ENCODE measurements around the gene WIPF3.

Gene WIPF3, protein sequence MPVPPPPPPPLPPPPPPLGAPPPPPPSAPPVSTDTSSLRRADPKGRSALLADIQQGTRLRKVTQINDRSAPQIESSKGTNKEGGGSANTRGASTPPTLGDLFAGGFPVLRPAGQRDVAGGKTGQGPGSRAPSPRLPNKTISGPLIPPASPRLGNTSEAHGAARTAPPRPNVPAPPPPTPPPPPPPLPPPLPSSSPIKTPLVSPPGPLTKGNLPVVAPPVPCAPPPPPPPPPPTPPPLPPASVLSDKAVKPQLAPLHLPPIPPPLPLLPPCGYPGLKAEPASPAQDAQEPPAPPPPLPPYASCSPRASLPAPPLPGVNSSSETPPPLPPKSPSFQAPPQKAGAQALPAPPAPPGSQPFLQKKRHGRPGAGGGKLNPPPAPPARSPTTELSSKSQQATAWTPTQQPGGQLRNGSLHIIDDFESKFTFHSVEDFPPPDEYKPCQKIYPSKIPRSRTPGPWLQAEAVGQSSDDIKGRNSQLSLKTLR

DNA sequence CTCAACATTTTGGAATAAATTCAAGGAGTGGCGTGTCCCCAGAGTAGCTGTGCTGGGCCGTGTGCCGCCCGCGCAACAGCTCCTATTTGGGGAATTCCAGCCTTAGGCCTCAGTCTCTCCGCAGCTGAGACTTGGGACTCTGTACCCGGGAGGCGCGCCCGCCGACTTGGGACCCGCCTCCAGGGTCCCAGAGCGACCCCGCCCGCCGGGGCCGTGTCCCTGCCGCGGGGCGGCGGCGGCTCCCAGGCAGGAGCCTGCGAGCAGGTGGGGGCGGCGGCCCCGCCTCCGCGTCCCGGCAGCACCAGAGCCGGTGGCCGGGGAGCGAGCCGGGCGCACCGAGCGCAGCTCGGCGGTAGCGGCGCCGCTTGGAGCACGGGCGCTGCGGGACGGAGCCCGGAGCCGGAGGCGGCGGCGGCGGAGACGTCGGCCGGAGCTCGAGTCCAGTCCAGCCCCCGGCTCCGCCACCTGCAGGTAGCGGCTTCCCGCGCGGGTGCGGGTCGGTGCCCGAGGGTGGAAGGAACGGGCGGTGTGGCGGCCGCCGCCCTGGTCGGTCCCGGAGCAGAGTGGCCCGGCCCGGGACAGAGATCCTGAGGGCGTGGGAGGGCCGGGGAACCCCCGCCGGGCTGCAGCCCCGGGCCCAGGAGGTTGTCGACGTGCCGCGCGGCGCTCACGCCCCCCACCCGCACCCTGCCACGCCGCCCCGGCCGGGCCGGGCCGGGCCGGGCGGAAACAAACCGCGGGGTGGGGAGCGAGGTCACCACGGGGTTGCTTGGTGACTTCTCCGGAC, at the start of gene WIPF3:
Gene WIPF3, plus strand, starts transcription at position 301 of the 787 bp plus-strand sequence. CDS start 28,217 bp downstream, outside the sequence.
- no peak for DNase-seq

DNA sequence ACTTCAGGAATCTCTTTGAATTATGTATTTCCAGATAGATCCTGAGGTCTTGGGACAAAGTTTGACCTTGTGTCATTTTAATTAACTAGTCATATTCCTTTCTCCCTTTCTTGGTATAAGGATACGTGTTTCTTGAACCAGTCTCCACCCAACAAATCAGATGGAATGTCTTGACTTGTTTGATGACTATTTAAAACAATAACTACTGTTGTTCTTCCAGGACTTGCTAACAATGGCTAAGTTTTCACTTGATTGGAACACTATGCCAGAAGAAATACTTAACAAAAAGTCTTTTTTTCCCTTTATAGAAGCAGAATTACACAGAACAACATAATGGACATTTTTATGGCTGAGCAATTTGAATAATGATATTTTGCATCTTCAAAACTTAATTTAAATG, 43.0 kb upstream of the WIPF3 start:
- DNase-seq = no peak

DNA sequence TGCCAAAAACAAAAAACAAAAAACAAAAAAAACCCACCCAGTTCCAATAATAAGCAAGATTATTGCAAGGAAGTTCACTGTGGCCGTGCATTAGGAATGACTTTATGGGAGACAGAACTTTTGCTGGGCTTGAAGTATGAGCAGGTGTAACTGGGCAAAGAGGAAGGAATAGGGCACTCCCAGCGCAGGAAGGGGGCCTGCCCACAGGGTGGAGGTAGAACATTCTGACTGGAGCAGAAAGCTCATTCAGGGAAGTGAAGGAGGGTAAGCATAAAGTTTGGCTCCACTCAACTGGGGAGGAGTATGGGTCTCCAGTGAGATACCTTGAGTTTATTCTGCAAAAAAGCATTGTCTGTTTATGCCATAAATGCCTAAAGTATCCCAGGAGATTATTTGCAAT, 42.1 kb upstream of the WIPF3 start:
- DNase-seq = no peak

DNA sequence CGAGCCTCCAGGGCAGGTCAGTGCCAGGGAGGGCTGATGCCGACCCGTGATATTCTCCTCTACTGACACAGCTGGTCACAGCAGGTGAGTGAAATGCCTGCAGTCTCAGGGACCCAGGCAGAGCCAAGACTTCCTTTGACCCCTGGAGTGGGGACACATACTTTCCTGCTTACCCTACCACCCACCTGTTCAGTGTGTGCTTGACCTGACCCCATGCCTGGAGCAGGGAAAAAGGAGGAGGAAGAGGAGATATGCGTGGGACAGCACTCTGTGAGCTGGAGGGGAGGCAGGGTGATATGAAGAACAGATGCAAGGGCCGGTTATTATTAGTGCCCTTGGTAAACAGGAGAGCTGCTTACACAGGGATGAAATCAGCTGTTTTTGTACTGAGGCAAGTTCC, 40.8 kb upstream of the WIPF3 start:
- DNase-seq = no peak

DNA sequence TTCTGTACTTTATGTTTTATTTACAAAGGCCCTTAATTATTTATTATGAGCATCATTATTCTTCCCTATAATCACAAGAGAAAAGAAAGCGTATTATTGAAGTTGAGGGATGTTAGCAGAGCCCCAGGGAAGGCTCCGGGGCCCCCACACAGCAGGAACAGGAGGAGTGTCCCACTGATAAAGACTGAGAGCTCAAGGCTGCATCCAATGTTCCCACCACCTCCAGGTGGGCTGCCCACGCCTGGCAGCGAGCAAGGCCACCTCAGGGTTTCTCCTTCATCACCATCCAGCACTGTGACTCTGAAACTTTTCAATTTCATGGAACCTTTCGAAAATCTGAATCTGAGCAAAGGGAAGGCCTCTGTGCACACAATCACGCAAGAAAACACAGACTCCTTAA, 35.9 kb upstream of the WIPF3 start:
- no peak for DNase-seq

DNA sequence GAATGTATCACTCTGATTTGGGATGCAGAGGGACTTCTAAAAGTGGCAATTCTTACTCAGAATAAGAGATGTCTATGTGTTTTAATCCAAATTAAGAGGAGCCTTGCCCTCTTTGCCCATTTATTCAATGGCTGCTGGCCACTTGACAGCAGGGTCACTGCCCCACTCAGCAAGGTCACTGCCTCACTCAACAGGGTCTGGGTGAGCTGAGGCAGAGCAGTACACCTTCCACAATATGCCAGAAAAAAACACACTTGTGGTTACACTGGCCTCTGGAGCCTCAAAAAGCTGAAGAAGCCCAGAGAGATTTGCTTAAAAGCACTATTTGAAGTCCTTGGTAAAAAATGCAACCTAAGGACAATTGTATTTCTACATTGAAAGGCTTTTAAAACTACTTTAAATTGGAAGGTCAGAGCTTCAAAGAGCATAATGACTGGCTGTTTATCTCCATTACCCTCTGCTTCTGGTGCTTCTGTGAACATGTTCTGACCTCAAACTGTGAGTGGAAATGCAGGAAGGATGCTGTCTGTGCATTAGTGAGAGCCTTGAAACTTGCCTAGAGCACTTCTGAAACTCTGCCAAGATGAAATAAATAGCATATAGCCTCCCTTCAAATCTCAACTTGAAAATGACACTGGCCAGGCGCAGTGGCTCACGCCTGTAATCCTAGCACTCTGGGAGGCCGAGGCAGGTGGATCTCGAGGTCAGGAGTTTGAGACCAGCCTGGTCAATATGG, 35.1 kb upstream of the WIPF3 start:
- DNase-seq = no peak

DNA sequence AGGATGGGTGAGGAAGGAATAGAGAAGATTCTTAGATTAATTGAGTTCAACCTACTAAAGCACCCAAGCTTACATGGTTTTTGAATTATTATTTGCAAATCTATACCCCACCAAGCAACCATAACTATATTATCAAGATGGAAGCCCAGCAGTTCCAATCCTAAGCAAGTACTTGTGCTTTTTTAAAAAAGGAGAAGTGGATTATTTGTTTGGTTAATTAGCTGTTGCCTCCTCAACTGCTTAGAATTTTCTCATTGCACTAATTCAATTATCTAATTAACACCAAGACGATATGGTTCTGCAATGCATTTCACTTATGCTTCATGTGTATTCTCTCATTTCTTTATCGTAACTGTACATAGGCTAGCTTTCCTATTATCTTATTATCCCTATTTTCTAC, 27.3 kb upstream of the WIPF3 start:
- DNase-seq = no peak

DNA sequence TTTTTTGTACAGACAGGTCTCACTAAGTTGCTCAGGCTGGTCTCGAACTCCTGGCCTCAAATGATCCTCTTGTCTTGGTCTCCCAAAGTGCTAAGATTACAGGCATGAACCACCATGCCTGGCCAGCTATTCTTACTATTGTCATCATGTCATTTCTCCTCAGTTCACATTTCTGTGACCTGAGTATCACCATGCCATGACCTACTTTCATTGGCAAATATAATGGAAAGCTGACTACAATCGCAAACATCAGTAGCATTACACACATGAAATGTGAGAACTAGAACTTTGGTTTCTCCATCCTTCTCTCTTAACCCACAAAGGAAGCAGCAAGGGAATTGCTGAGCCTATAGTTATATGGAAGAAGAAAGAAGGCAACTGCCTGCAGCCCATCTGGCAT, 26.0 kb upstream of the WIPF3 start:
- no peak for DNase-seq

DNA sequence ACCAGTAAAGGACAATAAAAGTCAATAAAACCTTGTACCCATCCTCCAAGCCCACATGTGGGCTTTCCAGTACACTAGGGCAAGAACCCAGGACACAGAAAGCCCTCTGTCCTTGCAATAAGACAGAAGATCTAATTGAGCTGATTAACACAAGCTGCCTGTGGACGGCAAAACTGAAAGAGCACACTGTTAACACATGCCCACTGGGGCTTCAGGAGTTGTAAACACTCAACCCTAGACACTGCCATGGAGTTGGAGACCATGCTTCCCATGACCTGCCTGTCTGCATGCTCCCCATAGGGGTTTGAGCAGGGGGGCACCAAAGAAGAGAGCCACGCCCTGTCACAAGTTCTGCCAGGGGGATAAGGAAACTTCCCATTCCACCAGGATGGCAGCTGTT, 22.6 kb upstream of the WIPF3 start:
- DNase-seq = no peak

DNA sequence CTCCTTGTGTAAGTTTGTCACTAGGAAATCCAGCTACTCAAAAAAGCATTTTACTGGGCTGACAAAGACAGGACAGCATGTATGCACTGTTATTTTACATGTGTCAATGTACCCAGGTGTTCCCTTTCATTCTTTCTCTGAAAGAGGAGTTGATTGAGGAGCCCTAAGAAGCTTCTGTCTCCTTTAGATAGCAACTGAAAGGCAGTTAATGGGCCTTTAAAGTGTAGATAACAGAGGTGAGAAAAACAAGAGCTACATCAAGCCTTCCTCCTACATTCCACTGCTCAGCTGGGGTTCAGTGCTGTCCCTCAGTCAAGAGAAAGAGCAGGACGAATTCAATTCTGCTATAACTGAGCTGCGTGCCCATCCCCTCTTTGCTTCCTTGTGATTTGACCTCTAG, 12.8 kb upstream of the WIPF3 start:
- no peak for DNase-seq

DNA sequence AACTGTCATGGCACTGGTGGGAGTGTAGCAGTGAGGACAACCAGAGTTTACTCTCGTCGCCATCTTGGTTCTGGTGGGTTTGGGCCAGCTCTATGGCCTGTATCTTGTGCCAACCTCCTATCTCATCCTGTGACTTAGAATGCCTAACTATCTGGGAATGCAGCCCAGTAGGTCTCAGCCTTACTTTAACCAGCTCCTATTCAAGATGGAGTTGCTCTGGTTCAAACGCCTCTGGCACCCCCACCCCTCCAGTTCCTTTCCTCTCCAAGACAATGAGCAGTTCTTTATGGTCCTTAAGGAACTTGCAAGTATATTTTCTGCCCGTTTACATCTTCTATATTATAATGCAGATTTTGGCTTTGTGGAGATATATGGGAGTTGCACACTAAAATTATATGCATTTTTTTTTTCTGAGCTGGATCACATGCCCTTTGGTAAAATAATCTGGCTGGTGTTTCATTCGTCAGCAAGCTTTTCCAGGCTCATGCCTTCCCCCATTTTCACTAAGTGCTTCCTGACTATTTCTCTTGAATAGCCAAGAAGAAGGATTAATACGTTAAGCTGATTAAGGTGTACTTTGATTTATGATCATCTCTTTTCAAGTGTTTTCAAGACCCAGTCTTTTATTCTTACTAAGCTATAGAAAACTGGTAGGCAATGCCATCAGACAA, 11.2 kb upstream of the WIPF3 start:
- DNase-seq = no peak

DNA sequence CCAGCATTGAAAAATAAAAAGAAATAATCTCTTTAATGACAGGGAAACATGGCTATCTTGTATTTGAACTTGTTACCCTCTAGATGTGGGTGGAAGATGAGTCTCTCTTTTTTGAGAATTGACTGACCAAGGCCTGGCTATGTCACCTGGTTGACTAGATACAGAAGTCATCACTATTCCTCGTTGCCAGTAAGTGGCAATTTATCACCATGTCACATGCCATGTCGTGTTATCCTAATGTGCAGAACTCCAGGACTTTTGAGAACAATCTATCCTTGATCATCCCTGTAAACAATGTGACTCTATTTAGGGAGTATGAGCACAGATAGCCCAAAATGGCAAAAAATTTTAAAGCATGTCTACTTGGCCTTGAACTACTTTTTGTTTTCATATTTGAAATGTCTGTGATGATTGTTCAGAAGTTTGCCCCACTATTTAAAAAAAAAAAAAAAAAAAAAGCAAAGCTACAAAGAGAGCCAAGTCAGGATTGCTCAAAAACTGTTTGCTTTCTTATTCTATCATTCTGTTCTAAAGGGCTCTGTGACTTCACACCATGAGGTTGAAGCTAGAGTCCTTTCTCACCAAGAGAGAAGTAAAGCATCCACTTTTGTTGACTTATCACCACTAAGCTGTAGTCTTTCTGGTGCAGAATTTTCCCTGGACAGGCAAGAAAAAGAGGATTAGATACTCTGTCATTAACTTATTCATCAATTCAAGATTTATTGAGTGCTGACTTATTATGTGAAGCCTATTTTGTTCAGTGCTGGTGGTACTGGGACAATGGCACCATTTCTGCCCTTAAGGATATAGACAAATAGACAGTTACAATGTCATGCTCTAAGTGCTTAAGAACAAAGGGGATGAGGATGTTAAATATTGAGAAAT, 10.4 kb upstream of the WIPF3 start:
- DNase-seq = no peak

DNA sequence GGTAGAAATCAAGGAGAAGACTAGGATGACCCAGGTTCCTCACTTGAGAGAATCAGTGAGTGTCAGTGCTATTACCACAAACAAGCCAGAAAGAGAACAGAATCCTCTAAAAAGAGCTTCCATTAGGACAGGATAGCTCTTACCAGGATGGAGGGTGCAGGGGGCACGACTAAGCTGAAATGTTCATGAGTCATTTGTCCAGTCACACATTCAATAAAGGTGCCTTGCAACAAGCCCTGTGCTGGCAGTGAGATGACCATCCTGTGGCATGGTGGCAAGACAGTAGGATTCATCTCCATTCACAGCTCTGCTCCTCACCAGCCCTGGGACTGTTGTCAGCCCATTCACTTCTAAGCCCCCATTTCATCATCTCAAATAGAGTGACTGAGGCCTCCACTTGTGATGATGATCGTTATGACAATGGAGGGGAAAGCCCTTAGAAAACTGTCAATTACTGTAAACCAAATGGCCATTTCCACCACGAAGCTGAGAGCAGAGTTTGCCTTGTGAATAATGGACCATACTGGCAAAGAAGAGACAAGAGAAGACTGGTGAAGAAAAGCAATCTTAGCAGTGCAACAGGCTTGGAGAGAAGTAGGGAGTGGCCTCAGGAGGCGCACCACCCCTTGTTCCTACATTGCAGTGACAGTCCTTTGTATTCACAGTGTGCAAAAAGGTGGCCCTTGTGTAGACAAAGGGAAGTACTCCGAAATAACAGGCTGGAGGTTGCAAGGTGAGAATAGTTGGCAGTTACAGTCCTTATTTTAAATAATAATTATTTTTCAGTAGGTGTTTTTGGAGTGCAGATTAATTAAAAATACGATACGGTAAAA, 9.0 kb upstream of the WIPF3 start:
- no peak for DNase-seq

DNA sequence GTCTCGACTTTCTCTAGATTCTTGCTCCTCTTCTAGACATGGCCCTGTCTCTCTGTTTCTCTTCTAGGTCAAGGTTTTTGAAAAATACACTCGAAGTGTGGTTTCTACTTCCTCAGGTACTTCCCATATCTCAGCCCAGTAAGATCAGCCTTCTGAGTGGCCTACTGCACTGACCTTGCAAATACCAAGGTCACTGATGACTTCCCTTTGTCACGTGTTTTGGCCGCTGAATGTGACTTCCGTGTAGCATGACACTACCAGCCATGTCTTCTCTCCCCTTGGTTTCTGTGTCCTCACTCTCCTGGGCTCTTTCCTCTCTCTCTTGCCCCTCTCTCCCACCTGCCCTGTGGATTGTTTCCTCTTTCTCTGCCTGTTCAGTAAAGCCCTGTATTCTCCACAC, 7.9 kb upstream of the WIPF3 start:
- DNase-seq = no peak

DNA sequence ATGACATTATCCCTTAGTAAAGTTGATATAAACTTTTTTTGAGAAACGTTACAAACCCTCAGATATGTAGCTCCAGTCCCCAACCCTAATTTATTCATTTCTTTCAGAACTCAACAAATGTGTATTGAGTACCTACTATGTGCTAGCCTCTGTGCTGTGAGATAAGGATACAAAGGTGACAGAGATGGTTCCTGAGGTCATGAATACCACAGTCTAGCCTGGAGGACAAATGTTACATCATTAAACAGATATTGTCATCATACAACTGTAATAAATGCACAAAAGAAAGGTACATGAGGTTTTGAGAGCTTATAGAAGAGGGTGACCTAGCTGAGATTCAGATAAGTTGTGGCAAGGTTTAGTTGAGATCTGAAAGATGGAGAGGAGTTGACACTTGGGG, 4.4 kb upstream of the WIPF3 start:
- no peak for DNase-seq

DNA sequence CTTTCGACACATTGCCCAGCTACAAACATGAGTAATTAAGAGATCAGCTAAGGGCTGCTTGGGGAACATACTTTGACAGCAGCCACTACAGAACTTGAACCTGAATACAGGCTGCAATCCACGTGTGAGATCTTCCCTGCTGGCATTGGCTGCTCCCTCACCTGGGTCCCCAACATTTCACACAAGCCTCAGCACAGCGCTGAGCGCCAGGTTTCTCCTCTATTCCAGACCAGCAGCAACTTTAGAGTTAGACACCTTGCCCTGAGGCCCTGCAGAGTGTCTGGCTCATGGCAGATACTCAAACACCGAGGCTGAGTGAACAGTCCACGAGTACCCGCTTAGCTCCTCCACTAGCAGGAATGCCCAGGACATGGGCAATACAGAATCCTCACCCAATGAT, 1.3 kb upstream of the WIPF3 start:
- no peak for DNase-seq

DNA sequence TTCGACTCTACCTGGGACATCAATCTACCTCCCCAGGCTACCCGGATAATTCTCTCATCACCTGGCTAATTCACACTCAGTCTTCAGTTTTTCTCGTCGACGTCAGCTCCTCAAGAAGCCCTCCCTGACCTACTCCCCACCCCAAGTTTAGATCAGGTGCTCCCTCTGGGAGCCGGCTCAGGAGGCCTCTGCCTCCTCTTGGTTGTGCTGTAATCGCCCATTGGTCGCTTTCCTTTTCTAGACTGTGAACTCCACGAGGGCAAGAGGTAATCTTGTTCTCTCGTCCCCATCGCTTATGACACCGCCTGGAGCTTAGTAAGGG, 461 bp upstream of the WIPF3 start:
- DNase-seq = no peak

DNA sequence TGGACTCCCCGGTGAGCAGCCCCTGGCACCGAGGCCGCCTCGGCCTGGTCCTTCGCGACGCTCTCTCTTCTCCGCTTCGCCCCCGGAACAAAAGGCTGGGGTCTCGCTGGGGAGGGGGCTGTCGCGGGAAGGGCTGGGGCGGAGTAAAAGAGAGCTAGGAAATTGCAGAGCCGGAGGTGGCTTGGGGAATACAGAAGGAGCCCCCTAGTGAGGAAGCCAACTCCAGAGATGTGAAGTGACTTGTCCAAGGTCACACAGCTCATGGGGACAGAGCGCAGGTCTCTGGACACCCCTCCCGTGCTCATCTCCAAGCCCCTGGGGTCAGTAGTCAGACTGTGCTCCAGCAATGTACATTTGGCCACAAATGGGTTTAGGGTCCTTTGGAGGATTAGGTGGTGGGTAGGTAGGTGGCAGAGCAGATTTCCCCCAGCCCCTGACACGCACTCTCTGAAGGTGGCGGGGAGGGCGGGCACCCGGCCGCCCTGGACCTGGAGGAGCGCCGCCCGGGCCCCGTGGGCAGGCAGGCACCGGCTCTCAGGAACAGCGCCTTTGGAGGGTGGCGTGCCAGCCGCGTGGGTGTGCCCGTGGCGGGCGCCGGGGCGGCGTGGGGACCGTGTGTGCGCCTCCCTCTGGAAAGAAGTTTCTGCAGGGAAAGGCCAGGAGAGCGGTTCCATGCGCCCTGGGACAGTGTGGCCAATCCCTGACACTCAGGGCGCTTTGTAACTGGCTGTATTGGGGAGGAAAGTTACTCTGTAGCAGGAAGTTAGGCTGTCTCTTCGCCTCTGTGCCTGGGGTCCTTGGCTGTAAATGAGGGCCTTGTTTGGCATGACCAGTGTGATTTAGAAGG, 910 bp downstream of the WIPF3 start:
- no peak for DNase-seq

DNA sequence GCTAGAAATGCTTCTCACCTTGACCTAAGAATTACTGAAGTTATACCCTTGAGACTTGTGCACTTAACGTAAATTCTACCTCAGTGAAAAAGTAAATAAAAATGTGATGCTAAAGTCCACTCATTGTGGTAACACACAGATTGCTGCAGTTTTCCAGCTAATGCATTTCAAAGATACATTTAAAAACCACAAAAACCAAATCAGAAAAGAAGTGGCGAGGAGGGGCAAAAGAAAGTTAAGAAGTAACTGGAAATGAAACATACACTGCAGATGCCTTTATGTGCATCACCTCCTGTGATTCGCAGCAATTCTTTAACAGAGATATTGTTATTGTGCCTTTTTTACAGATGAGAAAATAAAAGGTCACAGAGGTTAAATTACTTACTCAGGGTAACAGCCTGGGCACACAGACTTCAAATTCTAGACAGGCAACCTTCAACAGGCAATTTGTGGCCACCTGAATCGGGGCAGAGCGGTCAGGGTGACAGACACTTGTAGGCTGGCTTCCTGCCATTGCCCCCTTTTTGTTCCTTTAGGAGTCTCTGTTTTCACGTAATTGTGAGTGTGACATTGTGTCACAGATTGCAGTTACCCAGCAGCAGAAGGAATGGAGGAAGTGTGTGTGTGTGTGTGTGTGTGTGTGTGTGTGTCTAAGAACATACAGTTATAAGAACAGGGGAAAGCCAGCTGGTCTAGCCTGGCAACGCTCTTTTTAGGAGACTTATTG, 1.9 kb downstream of the WIPF3 start:
- no peak for DNase-seq

Data from stimulated activated CD8-positive, alpha-beta memory T cell treated with anti-CD3 and anti-CD28 coated beads, Interleukin-4, amount 100 ng/mL, for 48 hours (primary cell).